ENCODE data around the gene POTEI. TPM values are rescaled to one million over a fixed set of nuclear protein-coding genes. Genes with fewer than 3 reads are reported as not detected.
"Not testable (repeated sequence)": the region's sequence is repeated elsewhere in the genome, so short reads cannot be mapped to it uniquely, and the experiment has no call there.

POTEI gene
- under 1 TPM; 0.23 to 0.90 (median 0.57) TPM for polyA plus RNA-seq (ENCODE audit: insufficient read depth in 1 of 5, insufficient read length in 5 of 5, low replicate concordance in 1 of 5)
- long read RNA-seq, donor 1, partial matches to known transcripts, result 0 of 17 reads
- long read RNA-seq, donor 1, other reads (novel, unspliced or antisense), result 17 of 17 reads
- long read RNA-seq, donor 2, result 0 reads
- long read RNA-seq, donor 3, partial matches to known transcripts, result 0 of 10 reads
- long read RNA-seq, donor 3, other reads (novel, unspliced or antisense), result 10 of 10 reads
- long read RNA-seq, donor 4, partial matches to known transcripts, result 0 of 13 reads
- long read RNA-seq, donor 4, other reads (novel, unspliced or antisense), result 13 of 13 reads
- long read RNA-seq, donor 5, result 0 reads
- long read RNA-seq, donor 6, result 0 reads
- long read RNA-seq, donor 7, partial matches to known transcripts, result 0 of 8 reads
- long read RNA-seq, donor 7, other reads (novel, unspliced or antisense), result 8 of 8 reads
- long read RNA-seq, donor 8, result 0 reads

GRCh38 chr2:130509228-130509627, at the start of gene POTEI:
Gene POTEI, minus strand, starts transcription at chr2:130509328. Its CDS starts 93 bp downstream, at chr2:130509235.
- DNase-seq, result not testable (repeated sequence)

GRCh38 chr2:130556441-130556840, 47.3 kb upstream of the POTEI start:
- not testable (repeated sequence) for DNase-seq

GRCh38 chr2:130554178-130554577, 45.0 kb upstream of the POTEI start:
- DNase-seq, result not testable (repeated sequence)

- not testable (repeated sequence) for DNase-seq
These were observed 40.3 kb upstream of the POTEI start for GRCh38 chr2:130549475-130549874.

- DNase-seq, result not testable (repeated sequence)
These were observed 39.3 kb upstream of the POTEI start for GRCh38 chr2:130548418-130548817.

GRCh38 chr2:130544978-130545377, 35.9 kb upstream of the POTEI start:
- not testable (repeated sequence) for DNase-seq

GRCh38 chr2:130543785-130544528, 34.8 kb upstream of the POTEI start:
- DNase-seq, result not testable (repeated sequence)

- DNase-seq, result not testable (repeated sequence)
These were observed 33.7 kb upstream of the POTEI start for GRCh38 chr2:130542789-130543188.

- DNase-seq, result not testable (repeated sequence)
These were observed 29.1 kb upstream of the POTEI start for GRCh38 chr2:130538271-130538670.

- not testable (repeated sequence) for DNase-seq
These were observed 27.5 kb upstream of the POTEI start for GRCh38 chr2:130536654-130537053.

- DNase-seq, result not testable (repeated sequence)
These were observed 22.5 kb upstream of the POTEI start for GRCh38 chr2:130531672-130532071.

GRCh38 chr2:130531225-130531624, 22.1 kb upstream of the POTEI start:
- not testable (repeated sequence) for DNase-seq

- DNase-seq, result not testable (repeated sequence)
These were observed 21.1 kb upstream of the POTEI start for GRCh38 chr2:130530212-130530611.

GRCh38 chr2:130529545-130529944, 20.4 kb upstream of the POTEI start:
- not testable (repeated sequence) for DNase-seq

GRCh38 chr2:130527365-130527967, 18.3 kb upstream of the POTEI start:
- DNase-seq, result not testable (repeated sequence)

- not testable (repeated sequence) for DNase-seq
These were observed 13.3 kb upstream of the POTEI start for GRCh38 chr2:130522390-130522789.

GRCh38 chr2:130520992-130521391, 11.9 kb upstream of the POTEI start, which contains the start of gene CFC1B:
Gene CFC1B, plus strand, starts transcription at chr2:130521222. Its CDS starts 263 bp downstream, at chr2:130521485.
- not testable (repeated sequence) for DNase-seq

- not testable (repeated sequence) for DNase-seq
These were observed 9.5 kb upstream of the POTEI start for GRCh38 chr2:130518516-130519106.

- DNase-seq, result not testable (repeated sequence)
These were observed 2.8 kb upstream of the POTEI start for GRCh38 chr2:130511747-130512451.

Measured in right lung (tissue), 10 donors.